ENCODE data around the gene SPDEF. TPM values are rescaled to one million over a fixed set of nuclear protein-coding genes. Genes with fewer than 3 reads are reported as not detected.
A peak's percentile ranks its signal among the peaks of the same experiment; 100 is the strongest.

SPDEF gene
- total RNA-seq, 1 donor from 2014 or later, result 3.5 TPM

- Histone ChIP-seq H3K36me3 (no peaks in the 10 kb centered on the region), H3K9me3 (no peaks in the 10 kb centered on the region), H3K4me3 (no peak overlapping the region), H3K4me1 (no peaks in the 10 kb centered on the region), H3K27ac (no peak overlapping the region), H3K27me3 (ENCODE audit: low read depth) (peaks cover 30% of the 10 kb centered on the region)
- TF ChIP-seq CTCF (IDR thresholded peaks at IDR 0.05), result no peak
- ATAC-seq (no peak), DNase-seq (peak; percentile 22)
- intact Hi-C loops (cut with DNase I), result no loop called here
These were observed 37.3 kb downstream of the SPDEF start for GRCh38 chr6:34518669-34519365.

- H3K4me1 ChIP-seq, result no peaks in the 10 kb centered on the region
- intact Hi-C loops (cut with DNase I), result no loop called here
- TF ChIP-seq CTCF (IDR thresholded peaks at IDR 0.05), result no peak
- H3K27ac ChIP-seq, result no peak overlapping the region
- ATAC-seq, result no peak
- H3K4me3 ChIP-seq, result no peak overlapping the region
- peaks cover 30% of the 10 kb centered on the region for H3K27me3 ChIP-seq (ENCODE audit: low read depth)
- H3K36me3 ChIP-seq, result no peaks in the 10 kb centered on the region
- H3K9me3 ChIP-seq, result no peaks in the 10 kb centered on the region
- DNase-seq, result peak; percentile 25
These were observed 38.2 kb downstream of the SPDEF start for GRCh38 chr6:34517966-34518365.

GRCh38 chr6:34517461-34517881 is 38.7 kb downstream of the SPDEF start:
- ATAC-seq (no peak), DNase-seq (peak; percentile 20)
- Histone ChIP-seq H3K36me3 (no peaks in the 10 kb centered on the region), H3K9me3 (no peaks in the 10 kb centered on the region), H3K27ac (no peak overlapping the region), H3K4me1 (no peaks in the 10 kb centered on the region), H3K27me3 (ENCODE audit: low read depth) (peaks cover 30% of the 10 kb centered on the region), H3K4me3 (no peak overlapping the region)
- TF ChIP-seq CTCF (IDR thresholded peaks at IDR 0.05), result no peak
- intact Hi-C loops (cut with DNase I), result no loop called here

GRCh38 chr6:34516391-34517324 is 39.5 kb downstream of the SPDEF start:
- Histone ChIP-seq H3K4me1 (no peaks in the 10 kb centered on the region), H3K9me3 (no peaks in the 10 kb centered on the region), H3K4me3 (no peak overlapping the region), H3K27ac (no peak overlapping the region), H3K27me3 (ENCODE audit: low read depth) (peaks cover 30% of the 10 kb centered on the region), H3K36me3 (no peaks in the 10 kb centered on the region)
- DNase-seq (peak; percentile 31), ATAC-seq (no peak)
- intact Hi-C loops (cut with DNase I), result no loop called here
- no peak for TF ChIP-seq CTCF (IDR thresholded peaks at IDR 0.05)

GRCh38 chr6:34515473-34516387 is 40.4 kb downstream of the SPDEF start:
- DNase-seq, result peak; percentile 24
- intact Hi-C loops (cut with DNase I), result no loop called here

More at GRCh38 chr6:34515473-34516387, 40.4 kb downstream of the SPDEF start:
- H3K4me1 ChIP-seq, result no peaks in the 10 kb centered on the region
- no peak for TF ChIP-seq CTCF (IDR thresholded peaks at IDR 0.05)
- ATAC-seq, result no peak
- no peaks in the 10 kb centered on the region for H3K36me3 ChIP-seq
- H3K4me3 ChIP-seq, result no peak overlapping the region
- no peak overlapping the region for H3K27ac ChIP-seq
- no peaks in the 10 kb centered on the region for H3K9me3 ChIP-seq
- peaks cover 30% of the 10 kb centered on the region for H3K27me3 ChIP-seq (ENCODE audit: low read depth)
